ENCODE measurements around the gene PLCG2. TPM values are rescaled to one million over a fixed set of nuclear protein-coding genes. Genes with fewer than 3 reads are reported as not detected.

PLCG2 gene
- total RNA-seq, 1 donor from 2014 or later: 1.7 TPM

- no peak overlapping the region for H3K27ac Mint-ChIP-seq (ENCODE audit: unreplicated experiment)
- H3K9me3 Mint-ChIP-seq: no peaks in the 10 kb centered on the region
- no peak for TF ChIP-seq CTCF (conservative IDR thresholded peaks at IDR 0.05)
- peaks cover 9% of the 10 kb centered on the region for H3K4me1 Mint-ChIP-seq
- H3K4me3 Mint-ChIP-seq: no peak overlapping the region
- DNase-seq (ENCODE audit: low read depth, low spot score): no peak
- no peaks in the 10 kb centered on the region for H3K36me3 Mint-ChIP-seq (ENCODE audit: low read depth)
- peaks cover 10% of the 10 kb centered on the region for H3K27me3 Mint-ChIP-seq (ENCODE audit: low read depth)
These were observed 30.5 kb upstream of the PLCG2 start for GRCh38 chr16:81748476-81749198.

GRCh38 chr16:81752225-81752875 is 26.7 kb upstream of the PLCG2 start:
- H3K27ac Mint-ChIP-seq (ENCODE audit: unreplicated experiment): no peak overlapping the region
- H3K4me3 Mint-ChIP-seq: no peak overlapping the region
- no peak for DNase-seq (ENCODE audit: low read depth, low spot score)
- H3K36me3 Mint-ChIP-seq (ENCODE audit: low read depth): no peaks in the 10 kb centered on the region
- H3K4me1 Mint-ChIP-seq: peaks cover 10% of the 10 kb centered on the region
- H3K27me3 Mint-ChIP-seq (ENCODE audit: low read depth): peaks cover 10% of the 10 kb centered on the region
- no peaks in the 10 kb centered on the region for H3K9me3 Mint-ChIP-seq
- no peak for TF ChIP-seq CTCF (conservative IDR thresholded peaks at IDR 0.05)

- Mint-ChIP-seq H3K4me1 (peaks cover 10% of the 10 kb centered on the region), H3K27me3 (ENCODE audit: low read depth) (peaks cover 13% of the 10 kb centered on the region), H3K4me3 (no peak overlapping the region), H3K27ac (ENCODE audit: unreplicated experiment) (no peak overlapping the region), H3K36me3 (ENCODE audit: low read depth) (no peaks in the 10 kb centered on the region), H3K9me3 (peaks cover 2% of the 10 kb centered on the region)
- TF ChIP-seq CTCF (conservative IDR thresholded peaks at IDR 0.05): no peak
- no peak for DNase-seq (ENCODE audit: low read depth, low spot score)
These were observed 26.2 kb upstream of the PLCG2 start for GRCh38 chr16:81752876-81753227.

- DNase-seq (ENCODE audit: low read depth, low spot score): no peak
- Mint-ChIP-seq H3K9me3 (peaks cover 2% of the 10 kb centered on the region), H3K36me3 (ENCODE audit: low read depth) (no peaks in the 10 kb centered on the region), H3K4me1 (peaks cover 10% of the 10 kb centered on the region), H3K27me3 (ENCODE audit: low read depth) (peaks cover 4% of the 10 kb centered on the region), H3K27ac (ENCODE audit: unreplicated experiment) (no peak overlapping the region), H3K4me3 (no peak overlapping the region)
- no peak for TF ChIP-seq CTCF (conservative IDR thresholded peaks at IDR 0.05)
These were observed 24.2 kb upstream of the PLCG2 start for GRCh38 chr16:81754858-81755257.

GRCh38 chr16:81755915-81756614 is 23.0 kb upstream of the PLCG2 start:
- no peaks in the 10 kb centered on the region for H3K36me3 Mint-ChIP-seq (ENCODE audit: low read depth)
- peaks cover 2% of the 10 kb centered on the region for H3K27me3 Mint-ChIP-seq (ENCODE audit: low read depth)
- TF ChIP-seq CTCF (conservative IDR thresholded peaks at IDR 0.05): no peak
- H3K4me1 Mint-ChIP-seq: peaks cover 10% of the 10 kb centered on the region
- H3K4me3 Mint-ChIP-seq: no peak overlapping the region
- no peak for DNase-seq (ENCODE audit: low read depth, low spot score)
- H3K9me3 Mint-ChIP-seq: peaks cover 2% of the 10 kb centered on the region
- H3K27ac Mint-ChIP-seq (ENCODE audit: unreplicated experiment): no peak overlapping the region

All from neural crest cell (in vitro differentiated cells).